Gastroesophageal sphincter (tissue), 4 donors: ENCODE results near the gene TP73. TPM values are rescaled to one million over a fixed set of nuclear protein-coding genes. Genes with fewer than 3 reads are reported as not detected.

Source experiments
- ATAC-seq: fragments of 150-250 bp; one replicate; pipeline ENCODE4 v1.9.1; 2016; ENCODE audit warnings: mild to moderate bottlenecking, moderate library complexity
- H3K27ac ChIP-seq, 4 donors: fragments of 200-600 bp; sonication (generic) in 3 of 4; 1 replicate in 3 of 4; 2 replicates in 1 of 4; pipeline ENCODE4 v1.5.1; 2016 to 2019
- H3K27me3 ChIP-seq: fragments of 200-600 bp; sonication (generic); one replicate; pipeline ENCODE4 v1.5.1; 2019
- H3K36me3 ChIP-seq, 2 donors: fragments of 200-600 bp; sonication (generic); one replicate each; pipeline ENCODE4 v1.5.1; 2019; ENCODE audit warnings: control low read depth in 1 of 2
- H3K4me1 ChIP-seq, 3 donors: fragments of 200-600 bp; sonication (generic); 1 replicate in 2 of 3; 2 replicates in 1 of 3; pipeline ENCODE4 v1.5.1; 2016 to 2019; ENCODE audit warnings: control low read depth in 2 of 3
- H3K4me3 ChIP-seq, 2 donors: fragments of 200-600 bp; sonication (generic); one replicate each; pipeline ENCODE4 v1.5.1; 2019; ENCODE audit warnings: mild to moderate bottlenecking in 1 of 2, moderate library complexity in 1 of 2
- H3K9me3 ChIP-seq, 3 donors: fragments of 200-600 bp; sonication (generic); one replicate each; pipeline ENCODE4 v1.5.1; 2017 to 2019; ENCODE audit warnings: control low read depth in 2 of 3
- EP300 ChIP-seq: sonication (generic); formaldehyde crosslinking; IDR thresholded peaks from one replicate; pipeline ENCODE4 v1.6.1; 2017; ENCODE audit warnings: antibody characterized with exemption, mild to moderate bottlenecking
- POLR2A ChIP-seq, 2 donors: fragments of 450-650 bp; IDR thresholded peaks; one replicate each; pipeline ENCODE4 v1.6.1; 2017; ENCODE audit warnings: antibody characterized with exemption in 2 of 2, mild to moderate bottlenecking in 2 of 2, moderate library complexity in 1 of 2
- POLR2AphosphoS5 ChIP-seq: sonication (generic); formaldehyde crosslinking; IDR thresholded peaks from one replicate; pipeline ENCODE4 v1.6.1; 2017; ENCODE audit warnings: antibody characterized with exemption
- WGBS, 2 donors: methylation state at CpG; one replicate each; pipeline ENCODE4 v1.1.5; 2018; ENCODE audit warnings: low coverage in 1 of 2; 5-methylcytosine and 5-hydroxymethylcytosine counted together
- total RNA-seq, 4 donors: library from RNA; depleted of rRNA; stranded (reverse); fragments of >200 nt; gene quantifications; one replicate each; pipeline ENCODE4 v1.1.0, GENCODE V29; 2016
- TF ChIP-seq, protein P1 (sequence below), 4 experiments: fragments of 200-600 bp in 2 of 4; fragments of 450-650 bp in 2 of 4; sonication (generic) in 1 of 4; IDR thresholded peaks; one replicate each; pipeline ENCODE4 v1.5.1; 2017 to 2019; ENCODE audit warnings: antibody characterized with exemption in 4 of 4, mild to moderate bottlenecking in 2 of 4, moderate library complexity in 2 of 4

The TP73 gene
- total RNA-seq, 4 donors from 2014 or later = 0.19 to 0.22 TPM; not detected in 2

DNA sequence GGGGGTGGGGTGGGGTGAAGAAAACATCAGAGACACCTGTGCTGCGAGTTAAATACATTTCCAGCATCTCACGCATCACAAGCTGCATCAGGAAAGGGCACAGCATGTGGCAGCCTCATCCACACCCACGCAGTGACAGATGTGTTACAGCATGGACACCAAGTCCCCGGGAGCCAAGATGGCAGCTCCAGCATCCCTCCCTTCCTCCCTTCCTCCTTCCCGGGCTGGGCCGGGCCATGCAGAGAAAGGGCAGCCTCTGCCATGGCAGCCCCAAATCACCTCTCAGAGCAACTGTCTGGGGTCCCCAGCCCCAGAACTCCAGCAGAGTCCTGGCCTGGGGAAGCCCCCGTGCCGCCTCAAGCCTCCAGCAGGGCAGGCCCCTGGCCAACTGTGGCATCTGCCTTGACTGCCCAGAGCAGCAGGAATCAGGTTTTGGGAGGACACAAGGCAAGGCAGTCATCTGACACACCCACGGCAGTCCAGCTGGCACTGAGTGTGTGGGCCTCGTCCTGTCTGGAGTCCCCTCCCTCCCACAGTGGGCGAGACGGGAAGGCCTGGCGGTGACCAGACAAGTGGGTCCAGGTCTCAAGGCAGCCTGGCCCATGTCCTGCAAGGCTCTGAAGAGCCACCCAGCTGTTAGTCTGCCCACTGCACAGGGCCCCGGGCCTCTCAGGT lies 126.4 kb downstream of the TP73 start:
- no peaks in the 10 kb centered on the region for H3K9me3 ChIP-seq
- H3K4me3 ChIP-seq = no peak overlapping the region
- WGBS, 2 donors = 85% methylated on average over 4 of the region's 14 CpGs; no CpG with 5 or more reads in 1 of the 2 donors
- no peak for TF ChIP-seq POLR2AphosphoS5
- TF ChIP-seq EP300 = no peak
- no peak for TF ChIP-seq POLR2A (IDR thresholded peaks at IDR 0.05)
- TF ChIP-seq, protein P1, sequence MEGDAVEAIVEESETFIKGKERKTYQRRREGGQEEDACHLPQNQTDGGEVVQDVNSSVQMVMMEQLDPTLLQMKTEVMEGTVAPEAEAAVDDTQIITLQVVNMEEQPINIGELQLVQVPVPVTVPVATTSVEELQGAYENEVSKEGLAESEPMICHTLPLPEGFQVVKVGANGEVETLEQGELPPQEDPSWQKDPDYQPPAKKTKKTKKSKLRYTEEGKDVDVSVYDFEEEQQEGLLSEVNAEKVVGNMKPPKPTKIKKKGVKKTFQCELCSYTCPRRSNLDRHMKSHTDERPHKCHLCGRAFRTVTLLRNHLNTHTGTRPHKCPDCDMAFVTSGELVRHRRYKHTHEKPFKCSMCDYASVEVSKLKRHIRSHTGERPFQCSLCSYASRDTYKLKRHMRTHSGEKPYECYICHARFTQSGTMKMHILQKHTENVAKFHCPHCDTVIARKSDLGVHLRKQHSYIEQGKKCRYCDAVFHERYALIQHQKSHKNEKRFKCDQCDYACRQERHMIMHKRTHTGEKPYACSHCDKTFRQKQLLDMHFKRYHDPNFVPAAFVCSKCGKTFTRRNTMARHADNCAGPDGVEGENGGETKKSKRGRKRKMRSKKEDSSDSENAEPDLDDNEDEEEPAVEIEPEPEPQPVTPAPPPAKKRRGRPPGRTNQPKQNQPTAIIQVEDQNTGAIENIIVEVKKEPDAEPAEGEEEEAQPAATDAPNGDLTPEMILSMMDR (IDR thresholded peaks at IDR 0.05) = no peak
- H3K36me3 ChIP-seq = peaks cover 0 to 60% of the 10 kb centered on the region in 2 donors
- H3K27ac ChIP-seq = no peak overlapping the region
- no peak for ATAC-seq
- no peaks in the 10 kb centered on the region for H3K27me3 ChIP-seq
- H3K4me1 ChIP-seq = peaks cover 0 to 27% (median 3%) of the 10 kb centered on the region in 3 donors

DNA sequence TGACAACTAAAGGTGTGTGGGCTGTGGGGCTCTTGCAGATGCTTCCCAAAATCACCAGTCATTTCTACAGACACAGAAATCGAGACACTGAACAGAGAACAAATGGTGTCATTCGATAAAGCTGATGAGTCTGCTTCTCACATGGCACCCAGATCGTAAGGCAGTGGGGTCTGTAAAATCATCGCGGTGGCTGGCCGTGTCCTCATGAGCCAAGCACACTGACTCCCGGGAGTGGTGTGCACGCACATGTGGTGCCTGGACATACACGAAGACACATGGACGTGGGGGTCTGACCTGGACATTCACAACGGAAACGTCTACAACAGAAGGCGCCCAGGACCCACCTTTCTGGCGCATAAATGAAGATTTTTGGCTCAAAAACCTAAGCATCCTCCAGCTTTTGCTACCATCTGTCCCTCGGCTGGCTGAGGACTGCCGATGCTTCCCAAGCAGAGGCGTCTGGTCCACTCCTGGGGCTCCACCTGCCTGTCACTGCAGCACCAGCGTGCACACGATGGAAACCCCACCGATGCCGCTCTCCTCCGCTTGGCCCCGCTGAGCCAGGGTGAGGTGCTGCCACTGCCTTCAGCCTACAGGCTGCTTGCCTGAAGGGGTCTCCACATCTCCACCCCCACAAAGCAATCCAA lies 127.1 kb downstream of the TP73 start:
- no peak for ATAC-seq
- Histone ChIP-seq H3K27ac (no peak overlapping the region), H3K4me3 (no peak overlapping the region), H3K9me3 (no peaks in the 10 kb centered on the region), H3K4me1 (peaks cover 0 to 21% (median 3%) of the 10 kb centered on the region in 3 donors), H3K27me3 (no peaks in the 10 kb centered on the region), H3K36me3 (peaks cover 0 to 66% of the 10 kb centered on the region in 2 donors)
- no CpG with 5 or more reads among the region's 23 CpGs for WGBS, 2 donors
- TF ChIP-seq POLR2AphosphoS5 (no peak), EP300 (no peak), POLR2A (IDR thresholded peaks at IDR 0.05) (no peak)
- TF ChIP-seq, protein P1 (IDR thresholded peaks at IDR 0.05) = no peak

DNA sequence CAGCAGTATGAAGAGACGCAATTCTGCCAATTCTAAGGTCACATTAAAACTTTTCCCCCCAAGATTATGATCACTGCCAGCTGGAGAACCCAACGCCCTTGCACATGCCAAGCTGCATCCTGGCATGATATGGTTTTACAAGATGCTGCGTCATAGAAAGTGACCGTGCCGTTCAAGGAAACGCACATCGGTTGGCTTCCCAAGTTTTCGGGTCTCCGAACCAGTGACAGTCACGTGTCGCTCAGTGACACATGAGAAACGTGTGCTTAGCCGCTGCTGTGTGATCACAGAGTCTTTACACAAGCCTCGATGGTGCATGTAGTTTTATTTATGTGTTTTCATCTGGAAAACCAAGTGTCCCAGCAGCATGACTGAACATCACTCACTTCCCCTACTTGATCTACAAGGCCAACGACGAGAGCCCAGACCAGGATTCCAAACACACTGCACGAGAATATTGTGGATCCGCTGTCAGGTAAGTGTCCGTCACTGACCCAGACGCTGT lies 127.6 kb downstream of the TP73 start:
- H3K27me3 ChIP-seq = no peaks in the 10 kb centered on the region
- TF ChIP-seq EP300 = no peak
- TF ChIP-seq POLR2AphosphoS5 = no peak
- TF ChIP-seq, protein P1 (IDR thresholded peaks at IDR 0.05) = no peak
- TF ChIP-seq POLR2A (IDR thresholded peaks at IDR 0.05) = no peak
- H3K9me3 ChIP-seq = no peaks in the 10 kb centered on the region
- H3K4me1 ChIP-seq = peaks cover 0 to 16% (median 3%) of the 10 kb centered on the region in 3 donors
- H3K4me3 ChIP-seq = no peak overlapping the region
- no peak for ATAC-seq
- H3K27ac ChIP-seq = no peak overlapping the region
- 83 to 89% methylated on average over 14 of the region's 20 CpGs for WGBS, 2 donors
- H3K36me3 ChIP-seq = peaks cover 0 to 72% of the 10 kb centered on the region in 2 donors

DNA sequence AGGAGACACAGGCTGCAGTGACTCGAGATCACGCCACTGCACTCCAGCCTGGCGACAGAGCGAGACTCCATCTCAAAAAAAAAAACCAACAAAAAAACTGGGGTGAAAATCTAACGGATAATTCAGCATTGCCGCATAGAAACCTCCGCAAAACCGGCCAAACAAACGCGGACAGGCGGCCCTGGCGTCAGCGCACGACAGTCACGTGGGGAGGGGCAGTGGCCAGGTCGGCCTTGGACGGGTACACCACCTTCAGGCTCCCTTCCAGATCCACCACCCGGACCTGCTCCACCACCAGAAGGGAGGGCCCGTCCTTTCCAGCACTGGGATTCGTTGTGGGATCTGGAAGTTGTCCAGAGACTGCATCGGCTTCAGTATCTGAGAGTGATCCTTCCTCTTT lies 128.6 kb downstream of the TP73 start:
- H3K9me3 ChIP-seq = no peaks in the 10 kb centered on the region
- no peak for ATAC-seq
- no peaks in the 10 kb centered on the region for H3K27me3 ChIP-seq
- no peak overlapping the region for H3K27ac ChIP-seq
- peaks cover 0 to 15% (median 0%) of the 10 kb centered on the region in 3 donors for H3K4me1 ChIP-seq
- WGBS, 2 donors = 78 to 92% methylated on average over 7 to 15 of the region's 21 CpGs
- no peak overlapping the region for H3K4me3 ChIP-seq
- peaks cover 0 to 81% of the 10 kb centered on the region in 2 donors for H3K36me3 ChIP-seq
- TF ChIP-seq, protein P1 (IDR thresholded peaks at IDR 0.05) = no peak
- TF ChIP-seq POLR2AphosphoS5 = no peak
- TF ChIP-seq POLR2A (IDR thresholded peaks at IDR 0.05) = no peak
- no peak for TF ChIP-seq EP300
